CD4-positive, alpha-beta T cell (primary cell): ENCODE data around the gene DTX2. TPM values are rescaled to one million over a fixed set of nuclear protein-coding genes. Genes with fewer than 3 reads are reported as not detected.
"Not testable (repeated sequence)": the region's sequence is repeated elsewhere in the genome, so short reads cannot be mapped to it uniquely, and the experiment has no call there.

Source experiments
- ATAC-seq: fragments of 200-7000 bp; cut with Tn5 transposase; one replicate; pipeline ENCODE4 v1.10.0; 2022; ENCODE audit warnings: mild to moderate bottlenecking; ENCODE audit not compliant: poor library complexity
- CTCF ChIA-PET: fragments of 350-600 bp; sonication (Branson Sonifier 250); formaldehyde crosslinking; loops from one replicate; lab custom pipeline; 2021; ENCODE audit warnings: antibody characterized with exemption, inconsistent platforms; lab: Charles Lee
- POLR2A ChIA-PET: fragments of 350-600 bp; sonication (Branson Sonifier 250); formaldehyde crosslinking; loops from one replicate; lab custom pipeline; 2021; ENCODE audit warnings: antibody characterized with exemption, inconsistent platforms; lab: Charles Lee
- DNase-seq, 14 experiments: peaks; one replicate each; pipeline ENCODE4 v3.0.0-alpha.2; 2013 to 2020; ENCODE audit warnings: mixed read lengths in 2 of 14
- H3K27ac ChIP-seq, 2 donors: one replicate each; pipeline versions ENCODE4 v1.5.1 to v1.7.0; 2013; ENCODE audit warnings: low read length in 2 of 2, low read depth in 1 of 2, mild to moderate bottlenecking in 1 of 2
- H3K27me3 ChIP-seq, 2 experiments: 1 replicate in 1 of 2; 2 replicates in 1 of 2; pipeline versions ENCODE4 v1.6.1 to v1.7.0; 2013; ENCODE audit warnings: low read length in 2 of 2, control low read depth in 1 of 2, mild to moderate bottlenecking in 1 of 2, moderate library complexity in 1 of 2; ENCODE audit not compliant: insufficient read depth in 2 of 2, control insufficient read depth in 1 of 2
- H3K36me3 ChIP-seq: one replicate; pipeline ENCODE4 v1.6.1; 2013; ENCODE audit warnings: low read length, control low read depth; ENCODE audit not compliant: insufficient read depth
- H3K4me1 ChIP-seq: one replicate; pipeline ENCODE4 v1.6.1; 2013; ENCODE audit warnings: low read length, control low read depth; ENCODE audit not compliant: insufficient read depth
- H3K4me3 ChIP-seq: one replicate; pipeline ENCODE4 v1.5.1; 2013; ENCODE audit warnings: mild to moderate bottlenecking, low read length, moderate library complexity
- H3K9me3 ChIP-seq, 2 experiments: 1 replicate in 1 of 2; 2 replicates in 1 of 2; pipeline versions ENCODE4 v1.6.1 to v1.7.0; 2013; ENCODE audit warnings: low read length in 2 of 2, mild to moderate bottlenecking in 2 of 2, control low read depth in 1 of 2, moderate library complexity in 1 of 2; ENCODE audit not compliant: control insufficient read depth in 1 of 2, insufficient read depth in 1 of 2
- H3K27ac Mint-ChIP-seq: one replicate; pipeline ENCODE4 v1.8.0; 2020; ENCODE audit warnings: mixed read lengths
- H3K27me3 Mint-ChIP-seq: one replicate; pipeline ENCODE4 v1.8.0; 2021; ENCODE audit warnings: mixed read lengths
- H3K36me3 Mint-ChIP-seq: one replicate; pipeline ENCODE4 v1.8.0; 2021; ENCODE audit warnings: low read depth, mixed read lengths
- H3K4me1 Mint-ChIP-seq: one replicate; pipeline ENCODE4 v1.8.0; 2021; ENCODE audit warnings: low read depth, mixed read lengths
- H3K4me3 Mint-ChIP-seq: one replicate; pipeline ENCODE4 v1.8.0; 2020; ENCODE audit warnings: mild to moderate bottlenecking, mixed read lengths
- H3K9me3 Mint-ChIP-seq: one replicate; pipeline ENCODE4 v1.8.0; 2020; ENCODE audit warnings: mixed read lengths
- CTCF ChIP-seq: fragments of 200-600 bp; IDR thresholded peaks from one replicate; pipeline ENCODE4 v1.8.0; 2022; ENCODE audit warnings: antibody characterized with exemption, mild to moderate bottlenecking
- intact Hi-C, 2 experiments: fragments of 100-400 bp; cut with DNase I in 1 of 2; cut with micrococcal nuclease in 1 of 2; formaldehyde crosslinking; loops; one replicate each; pipeline versions ENCODE4 v1.15.1 to v1.9.0; 2023 to 2025; cut with DNase I, micrococcal nuclease
- total RNA-seq, 174 experiments: library from RNA in 2 of 174; stranded (reverse) in 2 of 174; gene quantifications; one replicate each; pipeline ENCODE4 v1.2.3 and lab custom pipeline; 2021 to 2026

Gene DTX2
- total RNA-seq, 2 experiments from 2014 or later: 18.2 to 19.2 TPM

- peak; percentile 54 for TF ChIP-seq CTCF
- H3K4me3 ChIP-seq, H3K27me3 Mint-ChIP-seq, H3K9me3 Mint-ChIP-seq, H3K4me1 ChIP-seq, H3K36me3 Mint-ChIP-seq, POLR2A ChIA-PET, CTCF ChIA-PET, H3K27me3 ChIP-seq, H3K27ac Mint-ChIP-seq, H3K4me3 Mint-ChIP-seq, H3K9me3 ChIP-seq, H3K36me3 ChIP-seq, H3K4me1 Mint-ChIP-seq, intact Hi-C loops, H3K27ac ChIP-seq: not testable (repeated sequence)
- ATAC-seq (peak; percentile 70), DNase-seq (peak; percentile 31 to 79 (median 48))
These were observed 23.6 kb upstream of the DTX2 start for GRCh38 chr7:76437873-76438272.

DNA sequence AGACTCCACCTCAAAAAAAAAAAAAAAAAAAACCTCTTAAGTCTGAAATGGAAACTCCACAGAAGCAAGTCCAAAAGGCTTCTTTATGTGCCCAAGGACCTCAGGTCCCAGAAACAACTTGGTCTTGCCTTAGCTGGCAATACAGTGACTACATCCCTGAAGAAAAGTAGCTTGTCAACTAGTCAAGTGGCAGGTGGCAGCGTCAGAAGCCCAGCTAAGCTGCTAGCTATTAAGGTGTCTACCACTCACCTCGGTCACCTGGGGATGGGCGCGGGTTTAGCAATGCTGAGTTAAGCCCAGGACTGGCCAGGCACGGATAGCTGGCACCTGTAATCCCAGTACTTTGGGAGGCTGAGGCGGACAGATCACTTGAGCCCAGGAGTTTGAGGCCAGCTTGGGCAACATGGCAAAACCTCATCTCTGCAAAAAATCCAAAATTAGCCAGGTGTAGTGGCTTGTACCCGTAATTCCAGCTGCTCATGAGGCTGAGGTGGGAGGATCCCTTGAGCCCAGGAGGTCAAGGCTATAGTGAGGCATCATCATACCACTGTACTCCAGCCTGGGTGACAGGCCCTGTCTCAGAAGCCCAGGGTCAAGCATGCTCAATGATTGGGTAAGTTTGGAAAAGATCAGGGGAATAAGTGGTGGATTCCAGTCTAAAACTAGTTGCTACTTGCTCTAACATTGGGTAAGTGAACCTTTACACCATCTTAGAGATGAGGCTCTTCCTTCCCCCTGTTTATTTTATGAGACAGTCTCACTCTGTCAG lies 22.2 kb upstream of the DTX2 start:
- H3K4me3 ChIP-seq, POLR2A ChIA-PET: not testable (repeated sequence)

DNA sequence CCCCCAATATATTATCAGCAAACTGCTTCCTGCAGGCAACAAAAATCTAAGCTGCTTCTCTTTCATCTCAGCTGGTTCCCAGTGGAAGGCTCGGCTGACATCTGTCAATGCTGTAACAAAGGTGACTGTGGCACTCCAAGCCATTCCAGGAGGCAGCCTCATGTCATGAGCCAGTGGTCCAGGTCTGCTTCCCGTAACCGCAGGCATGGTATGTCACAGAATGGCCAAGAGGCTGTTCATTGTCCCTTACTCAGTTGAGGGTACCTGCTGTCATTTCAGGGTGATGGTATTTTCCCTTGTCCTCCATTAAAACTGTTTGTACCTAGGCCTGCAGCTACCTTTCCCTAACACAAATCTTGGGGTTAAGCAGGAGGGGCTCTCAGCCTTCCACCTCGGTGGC lies 21.1 kb upstream of the DTX2 start:
- H3K27ac ChIP-seq, H3K36me3 ChIP-seq, DNase-seq, intact Hi-C loops, ATAC-seq, H3K9me3 Mint-ChIP-seq, CTCF ChIA-PET, H3K9me3 ChIP-seq, H3K27me3 Mint-ChIP-seq, H3K27me3 ChIP-seq, H3K36me3 Mint-ChIP-seq, H3K4me3 Mint-ChIP-seq, H3K4me1 Mint-ChIP-seq, H3K4me3 ChIP-seq, H3K27ac Mint-ChIP-seq, POLR2A ChIA-PET: not testable (repeated sequence)
- peaks cover 17% of the 10 kb centered on the region for H3K4me1 ChIP-seq

More for the DNA sequence above, 22.2 kb upstream of the DTX2 start:
- ATAC-seq, H3K4me1 Mint-ChIP-seq, H3K36me3 ChIP-seq, H3K9me3 ChIP-seq, H3K27me3 ChIP-seq, H3K27me3 Mint-ChIP-seq, H3K27ac Mint-ChIP-seq, H3K36me3 Mint-ChIP-seq, DNase-seq, H3K27ac ChIP-seq, H3K9me3 Mint-ChIP-seq, intact Hi-C loops, H3K4me3 Mint-ChIP-seq, CTCF ChIA-PET: not testable (repeated sequence)
- peaks cover 11% of the 10 kb centered on the region for H3K4me1 ChIP-seq

DNA sequence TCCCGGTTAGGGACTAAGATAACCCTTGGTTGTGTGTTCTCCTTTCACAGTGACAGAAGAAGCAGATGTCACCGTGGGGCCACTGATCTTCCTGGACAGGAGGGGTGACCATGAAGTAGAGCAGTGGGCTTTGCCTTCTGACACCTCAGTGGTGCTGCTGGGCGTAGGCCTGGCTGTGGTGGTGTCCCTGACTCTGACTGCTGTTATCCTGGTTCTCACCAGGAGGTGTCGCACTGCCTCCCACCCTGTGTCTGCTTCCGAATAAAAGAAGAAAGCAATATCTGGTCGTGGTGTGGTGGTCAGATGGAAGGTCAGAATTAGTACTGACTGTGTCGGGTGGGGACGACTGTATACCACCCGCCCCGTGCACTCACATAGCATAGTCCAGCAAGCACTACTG lies 19.7 kb upstream of the DTX2 start:
- ATAC-seq: peak; percentile 52
- H3K4me1 ChIP-seq: peaks cover 19% of the 10 kb centered on the region
- H3K4me3 ChIP-seq, H3K27ac ChIP-seq, H3K27ac Mint-ChIP-seq, H3K36me3 ChIP-seq, H3K9me3 ChIP-seq, intact Hi-C loops, POLR2A ChIA-PET, H3K9me3 Mint-ChIP-seq, H3K4me3 Mint-ChIP-seq, H3K4me1 Mint-ChIP-seq, H3K27me3 ChIP-seq, H3K36me3 Mint-ChIP-seq, DNase-seq, H3K27me3 Mint-ChIP-seq, CTCF ChIA-PET: not testable (repeated sequence)

DNA sequence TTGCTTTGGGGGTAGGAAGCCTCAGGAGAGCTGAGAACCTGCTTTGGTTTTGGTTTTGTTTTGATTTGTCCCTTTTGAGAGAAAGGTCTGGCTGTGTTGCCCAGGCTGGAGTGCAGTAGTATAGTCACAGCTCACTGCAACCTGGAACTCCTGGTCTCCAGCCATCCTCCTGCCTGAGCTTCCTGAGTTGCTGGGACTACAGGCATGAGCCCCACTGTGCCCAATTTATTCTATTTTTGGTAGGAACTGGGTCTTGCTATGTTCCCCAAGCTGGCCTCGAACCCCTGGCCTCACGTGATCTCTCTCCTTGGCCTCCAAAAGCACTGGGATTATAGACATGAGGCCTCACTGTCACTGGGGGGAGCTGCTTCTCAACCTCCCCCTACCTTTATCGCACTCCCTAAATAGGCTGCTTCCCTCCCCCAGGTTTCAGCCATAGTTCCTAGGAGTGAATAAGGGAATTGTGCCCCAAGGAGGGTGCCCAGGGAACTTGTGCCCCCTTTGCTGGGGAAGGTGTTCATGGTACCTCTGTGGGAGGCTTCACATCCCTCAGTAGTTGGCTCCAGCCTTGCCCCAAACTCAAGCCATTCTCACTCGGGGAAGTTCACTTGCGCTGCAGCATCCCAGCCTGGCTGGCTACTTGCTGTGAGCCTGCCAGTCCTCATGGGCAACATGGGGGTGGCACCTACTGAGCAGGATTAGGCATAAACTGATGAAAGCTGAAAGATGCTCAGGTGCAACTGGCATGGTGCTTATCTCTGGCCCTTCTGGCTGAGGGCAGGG lies 18.7 kb upstream of the DTX2 start:
- H3K4me1 Mint-ChIP-seq, H3K36me3 ChIP-seq, H3K36me3 Mint-ChIP-seq, H3K27ac ChIP-seq, H3K9me3 Mint-ChIP-seq, H3K27me3 ChIP-seq, H3K4me3 ChIP-seq, H3K27ac Mint-ChIP-seq, POLR2A ChIA-PET, ATAC-seq, H3K9me3 ChIP-seq, intact Hi-C loops, H3K27me3 Mint-ChIP-seq, H3K4me3 Mint-ChIP-seq, DNase-seq, CTCF ChIA-PET: not testable (repeated sequence)
- H3K4me1 ChIP-seq: peaks cover 19% of the 10 kb centered on the region

- peak in 5 of 14 experiments; percentile 7 to 37 (median 21) for DNase-seq
These were observed 17.7 kb upstream of the DTX2 start for GRCh38 chr7:76443846-76444245.

More at GRCh38 chr7:76443846-76444245, 17.7 kb upstream of the DTX2 start:
- POLR2A ChIA-PET, H3K4me1 Mint-ChIP-seq, H3K27me3 ChIP-seq, H3K27me3 Mint-ChIP-seq, H3K9me3 Mint-ChIP-seq, H3K36me3 Mint-ChIP-seq, H3K27ac ChIP-seq, CTCF ChIA-PET, H3K4me3 ChIP-seq, intact Hi-C loops, H3K36me3 ChIP-seq, H3K9me3 ChIP-seq: not testable (repeated sequence)
- Mint-ChIP-seq H3K27ac (peak overlapping the region; percentile 73), H3K4me3 (peak overlapping the region; percentile 34)
- peak; percentile 68 for ATAC-seq
- peaks cover 19% of the 10 kb centered on the region for H3K4me1 ChIP-seq
